PC-3 (cell line): Measurements from ENCODE around the gene SLC7A1. TPM values are rescaled to one million over a fixed set of nuclear protein-coding genes. Genes with fewer than 3 reads are reported as not detected.

ENCODE experiments used
- ATAC-seq: fragments of 200-7000 bp; cut with Tn5 transposase; 2 replicates; pipeline ENCODE4 v1.9.1; 2020; ENCODE audit warnings: mild to moderate bottlenecking, moderate library complexity
- BruUV-seq: library from RNA; stranded (reverse); fragments of 400-500 nt; replicated peaks from 2 replicates; lab custom pipeline; 2021; lab: Mats Ljungman, UMichigan
- CTCF ChIA-PET: fragments of 300-600 bp; sonication (Branson Sonifier 250); formaldehyde crosslinking; loops from one replicate; lab custom pipeline; 2022; ENCODE audit warnings: antibody characterized with exemption; lab: Charles Lee
- POLR2A ChIA-PET: fragments of 300-600 bp; sonication (Branson Sonifier 250); formaldehyde crosslinking; loops from one replicate; lab custom pipeline; 2022; ENCODE audit warnings: antibody characterized with exemption; ENCODE audit not compliant: unreplicated experiment; lab: Charles Lee
- DNase-seq: peaks from one replicate; pipeline ENCODE4 v3.0.0-alpha.2; 2015
- H2AFZ ChIP-seq: fragments of 300-600 bp; sonication (generic); 2 replicates; pipeline ENCODE4 v1.6.0; 2016; ENCODE audit warnings: antibody characterized with exemption, low read length
- H3F3A ChIP-seq: fragments of 300-600 bp; sonication (generic); one replicate; pipeline ENCODE4 v1.6.0; 2017; ENCODE audit warnings: antibody characterized with exemption, low read length, control low read depth, mild to moderate bottlenecking; ENCODE audit not compliant: unreplicated experiment
- H3K27ac ChIP-seq: fragments of 300-600 bp; sonication (generic); 2 replicates; pipeline ENCODE4 v1.5.1; 2016; ENCODE audit warnings: mild to moderate bottlenecking, low read length
- H3K27me3 ChIP-seq: fragments of 300-600 bp; sonication (generic); 2 replicates; pipeline ENCODE4 v1.6.1; 2016; ENCODE audit warnings: low read length, mixed read lengths
- H3K36me3 ChIP-seq: fragments of 300-600 bp; sonication (generic); 2 replicates; pipeline ENCODE4 v1.6.1; 2016; ENCODE audit warnings: low read depth, mixed run types, low read length, mixed read lengths
- H3K4me1 ChIP-seq: fragments of 300-600 bp; sonication (generic); 2 replicates; pipeline ENCODE4 v1.5.1; 2016; ENCODE audit warnings: low read length; ENCODE audit not compliant: insufficient read depth
- H3K4me2 ChIP-seq: fragments of 300-600 bp; sonication (generic); 2 replicates; pipeline ENCODE4 v1.6.0; 2016; ENCODE audit warnings: low read length
- H3K4me3 ChIP-seq: fragments of 300-600 bp; sonication (generic); 2 replicates; pipeline ENCODE4 v1.5.1; 2016; ENCODE audit warnings: mild to moderate bottlenecking, low read length, mixed read lengths
- H3K79me2 ChIP-seq: fragments of 300-600 bp; sonication (generic); 2 replicates; pipeline ENCODE4 v1.6.1; 2017; ENCODE audit warnings: low read length, mixed read lengths
- H3K9ac ChIP-seq: fragments of 300-600 bp; sonication (generic); 2 replicates; pipeline ENCODE4 v1.6.0; 2016; ENCODE audit warnings: mild to moderate bottlenecking, low read length
- H3K9me2 ChIP-seq: fragments of 300-600 bp; sonication (generic); replicated peaks from 2 replicates; pipeline ENCODE4 v1.6.1; 2016; ENCODE audit warnings: mixed run types, low read length, mixed read lengths
- H3K9me3 ChIP-seq: fragments of 300-600 bp; sonication (generic); 2 replicates; pipeline ENCODE4 v1.6.1; 2016; ENCODE audit warnings: low read length, mixed read lengths
- H4K20me1 ChIP-seq: fragments of 300-600 bp; sonication (generic); 2 replicates; pipeline ENCODE4 v1.6.1; 2016; ENCODE audit warnings: low read length, mixed read lengths
- CTCF ChIP-seq: fragments of 300-600 bp; sonication (generic); conservative IDR thresholded peaks from 2 replicates; pipeline ENCODE4 v1.5.1; 2017; ENCODE audit warnings: antibody characterized with exemption, low read depth, mild to moderate bottlenecking, low read length
- EZH2 ChIP-seq: fragments of 300-600 bp; sonication (generic); IDR thresholded peaks from one replicate; pipeline ENCODE4 v1.6.1; 2017; ENCODE audit warnings: antibody characterized with exemption, mild to moderate bottlenecking, low read length; ENCODE audit not compliant: unreplicated experiment
- EZH2phosphoT487 ChIP-seq: fragments of 300-600 bp; sonication (generic); IDR thresholded peaks from 2 replicates; pipeline ENCODE4 v1.6.1; 2018; ENCODE audit warnings: mild to moderate bottlenecking, antibody characterized with exemption, low read length, borderline replicate concordance
- intact Hi-C: fragments of 100-400 bp; cut with micrococcal nuclease; formaldehyde crosslinking; loops from 2 replicates; pipeline ENCODE4 v1.9.0; 2023
- total RNA-seq: library from RNA; depleted of rRNA; stranded (reverse); fragments of >200 nt; gene quantifications from 2 replicates; pipeline ENCODE4 v1.2.3, GENCODE V29; 2014

Gene SLC7A1
- total RNA-seq, 1 experiment from 2014 or later, result 19.5 TPM

GRCh38 chr13:29514720-29515310, 80.7 kb downstream of the SLC7A1 start:
- H3K27me3 ChIP-seq, result no peaks in the 10 kb centered on the region
- H3K9ac ChIP-seq, result no peak overlapping the region
- H3F3A ChIP-seq, result no peaks in the 10 kb centered on the region
- ATAC-seq (no peak), DNase-seq (no peak)
- H3K9me3 ChIP-seq, result no peaks in the 10 kb centered on the region
- H3K4me1 ChIP-seq, result 0 out of 2 replicates have a peak, but pooled peaks cover 6% of the 10 kb centered on the region
- H3K27ac ChIP-seq, result no peak overlapping the region
- H2AFZ ChIP-seq, result no peak overlapping the region
- TF ChIP-seq EZH2phosphoT487 (no peak), CTCF (no peak), EZH2 (no peak)
- no peaks in the 10 kb centered on the region for H3K79me2 ChIP-seq
- no peaks in the 10 kb centered on the region for H4K20me1 ChIP-seq
- H3K36me3 ChIP-seq, result peaks cover 18% of the 10 kb centered on the region; the same call in 1 of the 2 replicates
- no peak overlapping the region for H3K4me2 ChIP-seq
- no TSS peak for BruUV-seq
- ChIA-PET CTCF (no interaction called here), POLR2A (no interaction called here)
- intact Hi-C loops, result no loop called here
- no peak overlapping the region for H3K4me3 ChIP-seq
- H3K9me2 ChIP-seq, result no peaks in the 10 kb centered on the region

GRCh38 chr13:29513981-29514719, 81.3 kb downstream of the SLC7A1 start:
- Histone ChIP-seq H3K36me3 (peaks cover 18% of the 10 kb centered on the region; the same call in 1 of the 2 replicates), H3K4me3 (no peak overlapping the region), H4K20me1 (no peaks in the 10 kb centered on the region), H3K9me3 (no peaks in the 10 kb centered on the region), H3K79me2 (no peaks in the 10 kb centered on the region), H3K9me2 (no peaks in the 10 kb centered on the region), H3K4me1 (0 out of 2 replicates have a peak, but pooled peaks cover 6% of the 10 kb centered on the region), H2AFZ (no peak overlapping the region), H3K4me2 (no peak overlapping the region), H3K9ac (no peak overlapping the region), H3F3A (no peaks in the 10 kb centered on the region), H3K27ac (no peak overlapping the region), H3K27me3 (no peaks in the 10 kb centered on the region)
- ChIA-PET CTCF (no interaction called here), POLR2A (no interaction called here)
- ATAC-seq (no peak), DNase-seq (no peak)
- intact Hi-C loops, result no loop called here
- BruUV-seq, result no TSS peak
- TF ChIP-seq CTCF (no peak), EZH2 (no peak), EZH2phosphoT487 (no peak)
